Cerebellar nuclear complex (tissue), 1 donor: Measurements from ENCODE around the gene SHOC2.
"Not testable (repeated sequence)": the region's sequence is repeated elsewhere in the genome, so short reads cannot be mapped to it uniquely, and the experiment has no call there.

Experiments used
- DNase-seq, 2 experiments: peaks; one replicate each; lab custom pipeline; 2025; lab: John Stamatoyannopoulos, UW

SHOC2 gene

GRCh38 chr10:110901954-110902819, 17.2 kb upstream of the SHOC2 start:
- no peak for DNase-seq

GRCh38 chr10:110903280-110904278, 15.8 kb upstream of the SHOC2 start:
- no peak for DNase-seq

- no peak for DNase-seq
Observed at GRCh38 chr10:110910138-110910537, 9.3 kb upstream of the SHOC2 start.

GRCh38 chr10:110912374-110912773, 7.0 kb upstream of the SHOC2 start:
- DNase-seq: no peak

- no peak for DNase-seq
Observed at GRCh38 chr10:110914431-110914830, 5.0 kb upstream of the SHOC2 start.

GRCh38 chr10:110915035-110915434, 4.4 kb upstream of the SHOC2 start:
- no peak for DNase-seq

- DNase-seq: not testable (repeated sequence)
Observed at GRCh38 chr10:110915600-110915999, 3.8 kb upstream of the SHOC2 start.

- DNase-seq: no peak
Observed at GRCh38 chr10:110916554-110917346, 2.7 kb upstream of the SHOC2 start.

GRCh38 chr10:110918269-110918642, 1.1 kb upstream of the SHOC2 start:
- no peak for DNase-seq

- peak; percentile 98 to 99 for DNase-seq
Observed at GRCh38 chr10:110918643-110919348, 608 bp upstream of the SHOC2 start, which contains the start of gene BBIP1. Gene BBIP1, minus strand, starts transcription at chr10:110919180. Its CDS starts 1,023 bp downstream, at chr10:110918157.

- no peak for DNase-seq
Observed at GRCh38 chr10:110919971-110920881, 822 bp downstream of the SHOC2 start.

GRCh38 chr10:110923856-110924493, 4.6 kb downstream of the SHOC2 start:
- DNase-seq: no peak

GRCh38 chr10:110927461-110927860, 8.1 kb downstream of the SHOC2 start:
- no peak for DNase-seq

- no peak for DNase-seq
Observed at GRCh38 chr10:110931769-110932381, 12.5 kb downstream of the SHOC2 start.

- DNase-seq: no peak
Observed at GRCh38 chr10:110932505-110933180, 13.2 kb downstream of the SHOC2 start.

GRCh38 chr10:110936757-110937156, 17.4 kb downstream of the SHOC2 start:
- DNase-seq: no peak

GRCh38 chr10:110939419-110939818, 20.0 kb downstream of the SHOC2 start:
- DNase-seq: no peak

- no peak for DNase-seq
Observed at GRCh38 chr10:110944792-110945396, 25.5 kb downstream of the SHOC2 start.
